Activated B cell treated with CpG ODN at 0.5 μM for 24 hours (primary cell): ENCODE data around the gene RIPOR2. TPM values are rescaled to one million over a fixed set of nuclear protein-coding genes. Genes with fewer than 3 reads are reported as not detected.

Experiments
- ATAC-seq: fragments of 200-7000 bp; cut with Tn5 transposase; one replicate; pipeline ENCODE4 v1.10.0; 2021; ENCODE audit warnings: low read depth, mild to moderate bottlenecking, moderate library complexity
- CTCF ChIA-PET: fragments of 350-600 bp; sonication (Branson Sonifier 250); formaldehyde crosslinking; loops from one replicate; lab custom pipeline; 2021; ENCODE audit warnings: antibody characterized with exemption; lab: Charles Lee
- POLR2A ChIA-PET: fragments of 350-600 bp; sonication (Branson Sonifier 250); formaldehyde crosslinking; loops from one replicate; lab custom pipeline; 2021; ENCODE audit warnings: antibody characterized with exemption; lab: Charles Lee
- DNase-seq: peaks from one replicate; pipeline ENCODE4 v3.0.0; 2022
- H3K27ac Mint-ChIP-seq: one replicate; pipeline ENCODE4 v1.8.0; 2020; ENCODE audit warnings: mixed read lengths
- H3K27me3 Mint-ChIP-seq: one replicate; pipeline ENCODE4 v1.8.0; 2021; ENCODE audit warnings: mixed read lengths
- H3K36me3 Mint-ChIP-seq: one replicate; pipeline ENCODE4 v1.8.0; 2021; ENCODE audit warnings: low read depth, mixed read lengths
- H3K4me1 Mint-ChIP-seq: one replicate; pipeline ENCODE4 v1.8.0; 2021; ENCODE audit warnings: mixed read lengths
- H3K4me3 Mint-ChIP-seq: one replicate; pipeline ENCODE4 v1.8.0; 2020; ENCODE audit warnings: mild to moderate bottlenecking, mixed read lengths
- H3K9me3 Mint-ChIP-seq: one replicate; pipeline ENCODE4 v1.8.0; 2020; ENCODE audit warnings: mixed read lengths
- CTCF ChIP-seq: fragments of 200-600 bp; IDR thresholded peaks from one replicate; pipeline ENCODE4 v1.8.0; 2022; ENCODE audit warnings: antibody characterized with exemption, mild to moderate bottlenecking
- intact Hi-C: fragments of 100-400 bp; cut with micrococcal nuclease; formaldehyde crosslinking; loops from one replicate; pipeline ENCODE4 v1.15.1; 2024
- total RNA-seq: library from RNA; stranded (reverse); gene quantifications from 2 replicates; pipeline ENCODE4 v1.2.3, GENCODE V29; 2022

RIPOR2 gene
- total RNA-seq, 1 donor from 2014 or later, result 302 TPM

- H3K9me3 Mint-ChIP-seq, result no peaks in the 10 kb centered on the region
- ATAC-seq (no peak), DNase-seq (no peak)
- H3K27ac Mint-ChIP-seq, result no peak overlapping the region
- no peak overlapping the region for H3K4me3 Mint-ChIP-seq
- H3K36me3 Mint-ChIP-seq, result peaks cover 29% of the 10 kb centered on the region
- no peak for TF ChIP-seq CTCF
- H3K27me3 Mint-ChIP-seq, result no peaks in the 10 kb centered on the region
- H3K4me1 Mint-ChIP-seq, result peaks cover 24% of the 10 kb centered on the region
- CTCF ChIA-PET, result no interaction called here
- POLR2A ChIA-PET, result no interaction called here
- intact Hi-C loops, result loop anchor here (10.0 kb wide), 1 partner anchor 285 kb away; the partner anchor contains the start of gene ALDH5A1
These were observed 156.2 kb downstream of the RIPOR2 start for GRCh38 chr6:24779416-24780016.

GRCh38 chr6:24778878-24779277 lies 156.9 kb downstream of the RIPOR2 start:
- no peak for ATAC-seq
- H3K27ac Mint-ChIP-seq, result no peak overlapping the region
- no peak overlapping the region for H3K4me3 Mint-ChIP-seq
- no peaks in the 10 kb centered on the region for H3K9me3 Mint-ChIP-seq
- H3K27me3 Mint-ChIP-seq, result no peaks in the 10 kb centered on the region
- intact Hi-C loops, result loop anchor here (10.0 kb wide), 1 partner anchor 284 kb away; the partner anchor contains the start of gene ALDH5A1
- peaks cover 27% of the 10 kb centered on the region for H3K36me3 Mint-ChIP-seq
- DNase-seq, result no peak
- peaks cover 24% of the 10 kb centered on the region for H3K4me1 Mint-ChIP-seq
- ChIA-PET CTCF (no interaction called here), POLR2A (no interaction called here)
- TF ChIP-seq CTCF, result no peak

- DNase-seq, result no peak
- no peak overlapping the region for H3K4me3 Mint-ChIP-seq
- no peak for ATAC-seq
- H3K27ac Mint-ChIP-seq, result no peak overlapping the region
- no peak for TF ChIP-seq CTCF
- no peaks in the 10 kb centered on the region for H3K9me3 Mint-ChIP-seq
- CTCF ChIA-PET, result no interaction called here
- intact Hi-C loops, result loop anchor here (10.0 kb wide), 1 partner anchor 283 kb away; the partner anchor contains the start of gene ALDH5A1
- no peaks in the 10 kb centered on the region for H3K27me3 Mint-ChIP-seq
- peaks cover 24% of the 10 kb centered on the region for H3K4me1 Mint-ChIP-seq
- POLR2A ChIA-PET, result no interaction called here
- peaks cover 24% of the 10 kb centered on the region for H3K36me3 Mint-ChIP-seq
These were observed 157.6 kb downstream of the RIPOR2 start for GRCh38 chr6:24778121-24778520.

GRCh38 chr6:24777227-24777626 lies 158.5 kb downstream of the RIPOR2 start:
- intact Hi-C loops, result loop anchor here (10.0 kb wide), 1 partner anchor 282 kb away; the partner anchor contains the start of gene ALDH5A1

More at GRCh38 chr6:24777227-24777626, 158.5 kb downstream of the RIPOR2 start:
- Mint-ChIP-seq H3K27me3 (no peaks in the 10 kb centered on the region), H3K4me1 (peaks cover 24% of the 10 kb centered on the region), H3K27ac (no peak overlapping the region), H3K36me3 (peaks cover 19% of the 10 kb centered on the region), H3K4me3 (no peak overlapping the region), H3K9me3 (no peaks in the 10 kb centered on the region)
- ChIA-PET CTCF (no interaction called here), POLR2A (no interaction called here)
- ATAC-seq (no peak), DNase-seq (no peak)
- TF ChIP-seq CTCF, result no peak
